Measurements from ENCODE around the gene SH2D1A. TPM values are rescaled to one million over a fixed set of nuclear protein-coding genes. Genes with fewer than 3 reads are reported as not detected.

Gene SH2D1A
- total RNA-seq, 1 donor from 2014 or later = not detected

GRCh38 chrX:124358800-124359383, 12.5 kb downstream of the SH2D1A start:
- no peak for TF ChIP-seq CTCF (conservative IDR thresholded peaks at IDR 0.05)
- no peak overlapping the region for H3K27ac Mint-ChIP-seq
- no peak for DNase-seq (ENCODE audit: extremely low spot score, unreplicated experiment)
- H3K4me3 Mint-ChIP-seq = no peak overlapping the region
- H3K36me3 Mint-ChIP-seq = no peaks in the 10 kb centered on the region
- H3K27me3 Mint-ChIP-seq = no peaks in the 10 kb centered on the region
- H3K4me1 Mint-ChIP-seq (ENCODE audit: unreplicated experiment) = no peaks in the 10 kb centered on the region
- no peaks in the 10 kb centered on the region for H3K9me3 Mint-ChIP-seq

DNA sequence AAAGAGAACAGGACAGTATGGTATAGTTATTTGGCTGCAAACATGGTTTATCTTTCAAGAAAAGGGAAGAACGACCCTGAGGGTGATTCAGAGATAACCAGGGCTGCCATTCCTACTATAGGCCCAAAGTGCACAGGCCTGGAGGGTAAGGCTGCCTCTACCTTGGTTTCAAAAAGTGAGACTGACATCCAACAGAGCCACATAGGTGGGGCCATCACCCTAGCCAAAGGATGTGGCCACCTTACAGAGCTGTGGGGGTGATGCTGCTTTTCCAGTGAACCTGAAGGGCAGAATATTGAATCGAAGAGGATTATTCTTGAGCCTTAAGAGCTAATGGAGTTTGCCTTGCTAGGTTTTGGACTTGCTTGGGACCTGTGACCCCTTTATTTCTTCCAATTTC, 15.7 kb downstream of the SH2D1A start:
- DNase-seq (ENCODE audit: extremely low spot score, unreplicated experiment) = no peak
- H3K27me3 Mint-ChIP-seq = no peaks in the 10 kb centered on the region
- no peak overlapping the region for H3K27ac Mint-ChIP-seq
- H3K9me3 Mint-ChIP-seq = no peaks in the 10 kb centered on the region
- no peak overlapping the region for H3K4me3 Mint-ChIP-seq
- no peaks in the 10 kb centered on the region for H3K36me3 Mint-ChIP-seq
- H3K4me1 Mint-ChIP-seq (ENCODE audit: unreplicated experiment) = no peaks in the 10 kb centered on the region
- TF ChIP-seq CTCF (conservative IDR thresholded peaks at IDR 0.05) = no peak

GRCh38 chrX:124362761-124363160, 16.4 kb downstream of the SH2D1A start:
- DNase-seq (ENCODE audit: extremely low spot score, unreplicated experiment) = no peak
- no peak overlapping the region for H3K4me3 Mint-ChIP-seq
- no peaks in the 10 kb centered on the region for H3K9me3 Mint-ChIP-seq
- H3K36me3 Mint-ChIP-seq = no peaks in the 10 kb centered on the region
- no peak overlapping the region for H3K27ac Mint-ChIP-seq
- no peak for TF ChIP-seq CTCF (conservative IDR thresholded peaks at IDR 0.05)
- no peaks in the 10 kb centered on the region for H3K4me1 Mint-ChIP-seq (ENCODE audit: unreplicated experiment)
- no peaks in the 10 kb centered on the region for H3K27me3 Mint-ChIP-seq

GRCh38 chrX:124369722-124370121, 23.4 kb downstream of the SH2D1A start:
- H3K4me1 Mint-ChIP-seq (ENCODE audit: unreplicated experiment) = no peaks in the 10 kb centered on the region
- H3K27me3 Mint-ChIP-seq = no peaks in the 10 kb centered on the region
- no peak overlapping the region for H3K4me3 Mint-ChIP-seq
- H3K9me3 Mint-ChIP-seq = no peaks in the 10 kb centered on the region
- no peak overlapping the region for H3K27ac Mint-ChIP-seq
- no peak for DNase-seq (ENCODE audit: extremely low spot score, unreplicated experiment)
- TF ChIP-seq CTCF (conservative IDR thresholded peaks at IDR 0.05) = no peak
- H3K36me3 Mint-ChIP-seq = no peaks in the 10 kb centered on the region

GRCh38 chrX:124373348-124373747, 27.0 kb downstream of the SH2D1A start:
- no peak for DNase-seq (ENCODE audit: extremely low spot score, unreplicated experiment)
- Mint-ChIP-seq H3K9me3 (no peaks in the 10 kb centered on the region), H3K4me3 (no peak overlapping the region), H3K36me3 (no peaks in the 10 kb centered on the region), H3K27ac (no peak overlapping the region), H3K4me1 (ENCODE audit: unreplicated experiment) (no peaks in the 10 kb centered on the region), H3K27me3 (no peaks in the 10 kb centered on the region)
- no peak for TF ChIP-seq CTCF (conservative IDR thresholded peaks at IDR 0.05)

GRCh38 chrX:124378643-124379042, 32.3 kb downstream of the SH2D1A start:
- Mint-ChIP-seq H3K4me3 (no peak overlapping the region), H3K27me3 (peaks cover 4% of the 10 kb centered on the region), H3K36me3 (no peaks in the 10 kb centered on the region), H3K27ac (no peak overlapping the region), H3K9me3 (no peaks in the 10 kb centered on the region), H3K4me1 (ENCODE audit: unreplicated experiment) (peaks cover 5% of the 10 kb centered on the region)
- no peak for DNase-seq (ENCODE audit: extremely low spot score, unreplicated experiment)
- TF ChIP-seq CTCF (conservative IDR thresholded peaks at IDR 0.05) = no peak

All from type B pancreatic cell (in vitro differentiated cells).